ENCODE data around the gene KCNMA1. TPM values are rescaled to one million over a fixed set of nuclear protein-coding genes. Genes with fewer than 3 reads are reported as not detected.

Gene KCNMA1
- total RNA-seq, 1 experiment from 2014 or later: 0.49 TPM

GRCh38 chr10:77253147-77253545 lies 384.5 kb downstream of the KCNMA1 start:
- no peak for ATAC-seq
- ChIA-PET RAD21 (ENCODE audit: low non-redundant PET in 1 of 2, low total read pairs in 2 of 2, uncharacterized antibody in 2 of 2, unreplicated experiment in 2 of 2) (no interaction called here), POLR2A (no interaction called here), CTCF (interaction anchor here (0.7 kb wide), 1 partner anchor 109 kb away, joined by 4 read pairs; no protein-coding TSS in a partner anchor)
- TF ChIP-seq REST (IDR thresholded peaks at IDR 0.05; ENCODE audit: low read depth) (no peak), FOSL1 (IDR thresholded peaks at IDR 0.05; ENCODE audit: low read depth) (no peak), ZNF274 (IDR thresholded peaks at IDR 0.05; ENCODE audit: low read depth, low read length) (no peak), ATF3 (IDR thresholded peaks at IDR 0.05) (no peak), EZH2 (IDR thresholded peaks at IDR 0.05) (no peak)
- DNase-seq (ENCODE audit: low read depth, low spot score): no peak
- Histone ChIP-seq H3K9me3 (ENCODE audit: control insufficient read depth in 1 of 2, insufficient read depth in 1 of 2, low read depth in 1 of 2, low read length in 2 of 2) (no peaks in the 10 kb centered on the region), H2AFZ (ENCODE audit: low read depth, low read length, poor library complexity, severe bottlenecking) (no peak overlapping the region), H3K36me3 (ENCODE audit: control insufficient read depth in 1 of 2, insufficient read depth in 2 of 2, low read length in 2 of 2) (no peaks in the 10 kb centered on the region), H3K4me3 (replicated peaks in 1 of 2; ENCODE audit: low read depth in 1 of 2, low read length in 2 of 2) (no peak overlapping the region), H3K27me3 (ENCODE audit: insufficient read depth, low read length) (peaks cover 13% of the 10 kb centered on the region; the same call in 1 of the 2 replicates), H3K4me2 (ENCODE audit: low read length) (no peak overlapping the region), H3K9ac (ENCODE audit: low read length) (no peak overlapping the region), H3K27ac (ENCODE audit: low read depth, low read length) (no peak overlapping the region), H3K79me2 (ENCODE audit: insufficient read depth, low read length) (no peaks in the 10 kb centered on the region), H3K9me2 (ENCODE audit: insufficient read depth) (no peaks in the 10 kb centered on the region), H4K20me1 (ENCODE audit: insufficient read depth) (no peaks in the 10 kb centered on the region), H3K4me1 (ENCODE audit: control insufficient read depth in 1 of 2, insufficient read depth in 2 of 2, low read length in 2 of 2) (no peaks in the 10 kb centered on the region)
- BruUV-seq (replicated peaks): no TSS peak
- intact Hi-C loops (cut with micrococcal nuclease): loop anchor here (5.0 to 10.0 kb wide), 2 partner anchors 242 to 459 kb away; no protein-coding TSS in a partner anchor

Measured in HCT116 (cell line).